ENCODE measurements around the gene SRSF3.
"Not testable (repeated sequence)": the region's sequence is repeated elsewhere in the genome, so short reads cannot be mapped to it uniquely, and the experiment has no call there.

SRSF3 gene

GRCh38 chr6:36572353-36573311 is 21.5 kb upstream of the SRSF3 start:
- H3K4me3 ChIP-seq (ENCODE audit: low read depth, low read length); DNase-seq (ENCODE audit: low read depth): not testable (repeated sequence)

- no peak overlapping the region for H3K4me3 ChIP-seq (ENCODE audit: low read depth, low read length)
- DNase-seq (ENCODE audit: low read depth), result no peak
Measured at GRCh38 chr6:36574679-36575078, 19.5 kb upstream of the SRSF3 start.

GRCh38 chr6:36576578-36576977 is 17.6 kb upstream of the SRSF3 start:
- H3K4me3 ChIP-seq (ENCODE audit: low read depth, low read length), result no peak overlapping the region
- DNase-seq (ENCODE audit: low read depth), result no peak

- H3K4me3 ChIP-seq (ENCODE audit: low read depth, low read length), result no peak overlapping the region
- no peak for DNase-seq (ENCODE audit: low read depth)
Measured at GRCh38 chr6:36577301-36577700, 16.9 kb upstream of the SRSF3 start.

GRCh38 chr6:36578030-36578429 is 16.1 kb upstream of the SRSF3 start:
- no peak overlapping the region for H3K4me3 ChIP-seq (ENCODE audit: low read depth, low read length)
- no peak for DNase-seq (ENCODE audit: low read depth)

GRCh38 chr6:36578431-36578830 is 15.7 kb upstream of the SRSF3 start:
- DNase-seq (ENCODE audit: low read depth), result no peak
- no peak overlapping the region for H3K4me3 ChIP-seq (ENCODE audit: low read depth, low read length)

- no peak overlapping the region for H3K4me3 ChIP-seq (ENCODE audit: low read depth, low read length)
- no peak for DNase-seq (ENCODE audit: low read depth)
Measured at GRCh38 chr6:36580184-36580526, 14.0 kb upstream of the SRSF3 start.

- no peak for DNase-seq (ENCODE audit: low read depth)
Measured at GRCh38 chr6:36581716-36582115, 12.4 kb upstream of the SRSF3 start.

GRCh38 chr6:36586606-36587005 is 7.6 kb upstream of the SRSF3 start:
- H3K4me3 ChIP-seq (ENCODE audit: low read depth, low read length), result no peak overlapping the region
- DNase-seq (ENCODE audit: low read depth), result no peak

More at GRCh38 chr6:36581716-36582115, 12.4 kb upstream of the SRSF3 start:
- H3K4me3 ChIP-seq (ENCODE audit: low read depth, low read length), result no peak overlapping the region

GRCh38 chr6:36589025-36589400 is 5.1 kb upstream of the SRSF3 start:
- not testable (repeated sequence) for DNase-seq (ENCODE audit: low read depth); H3K4me3 ChIP-seq (ENCODE audit: low read depth, low read length)

GRCh38 chr6:36590237-36590636 is 3.9 kb upstream of the SRSF3 start:
- DNase-seq (ENCODE audit: low read depth), result peak; percentile 34
- no peak overlapping the region for H3K4me3 ChIP-seq (ENCODE audit: low read depth, low read length)

- no peak for DNase-seq (ENCODE audit: low read depth)
- H3K4me3 ChIP-seq (ENCODE audit: low read depth, low read length), result no peak overlapping the region
Measured at GRCh38 chr6:36592221-36592655, 1.9 kb upstream of the SRSF3 start.

- DNase-seq (ENCODE audit: low read depth), result no peak
- H3K4me3 ChIP-seq (ENCODE audit: low read depth, low read length), result peak overlapping the region; percentile 44
Measured at GRCh38 chr6:36593569-36594028, 563 bp upstream of the SRSF3 start.

GRCh38 chr6:36594816-36595643 is 868 bp downstream of the SRSF3 start:
- H3K4me3 ChIP-seq (ENCODE audit: low read depth, low read length), result peak overlapping the region; percentile 80
- no peak for DNase-seq (ENCODE audit: low read depth)

GRCh38 chr6:36596356-36596755 is 2.2 kb downstream of the SRSF3 start:
- peak overlapping the region; percentile 80 for H3K4me3 ChIP-seq (ENCODE audit: low read depth, low read length)
- no peak for DNase-seq (ENCODE audit: low read depth)

- no peak for DNase-seq (ENCODE audit: low read depth)
- H3K4me3 ChIP-seq (ENCODE audit: low read depth, low read length), result peak overlapping the region; percentile 80
Measured at GRCh38 chr6:36597775-36598174, 3.6 kb downstream of the SRSF3 start.

GRCh38 chr6:36598326-36598725 is 4.2 kb downstream of the SRSF3 start:
- no peak for DNase-seq (ENCODE audit: low read depth)
- H3K4me3 ChIP-seq (ENCODE audit: low read depth, low read length), result peak overlapping the region; percentile 80

- DNase-seq (ENCODE audit: low read depth), result no peak
- peak overlapping the region; percentile 80 for H3K4me3 ChIP-seq (ENCODE audit: low read depth, low read length)
Measured at GRCh38 chr6:36598739-36599318, 4.7 kb downstream of the SRSF3 start.

GRCh38 chr6:36599791-36600209 is 5.6 kb downstream of the SRSF3 start:
- no peak for DNase-seq (ENCODE audit: low read depth)
- peak overlapping the region; percentile 5 for H3K4me3 ChIP-seq (ENCODE audit: low read depth, low read length)
